Measurements from ENCODE around the gene ZNF575.

DNA sequence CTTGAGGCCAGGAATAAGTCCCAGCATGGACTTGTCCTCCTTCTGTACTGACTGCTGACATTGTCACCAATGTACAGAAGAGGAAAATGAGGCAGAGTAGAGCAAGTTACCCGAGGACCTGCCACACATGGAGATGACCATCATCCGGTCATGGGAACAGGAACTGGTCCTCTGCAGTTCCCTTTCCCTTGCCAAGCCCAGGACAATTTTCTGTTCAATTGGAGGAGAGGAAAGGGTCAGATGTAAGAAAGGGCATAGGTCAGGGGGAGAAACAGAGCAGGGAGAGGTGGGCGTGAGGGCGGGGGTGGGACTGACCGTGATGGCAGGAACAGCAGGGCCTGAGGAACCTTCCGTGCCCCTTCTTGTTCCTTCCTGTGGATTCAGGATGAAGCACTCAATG lies 47.0 kb upstream of the ZNF575 start:
- TF ChIP-seq, protein P1, sequence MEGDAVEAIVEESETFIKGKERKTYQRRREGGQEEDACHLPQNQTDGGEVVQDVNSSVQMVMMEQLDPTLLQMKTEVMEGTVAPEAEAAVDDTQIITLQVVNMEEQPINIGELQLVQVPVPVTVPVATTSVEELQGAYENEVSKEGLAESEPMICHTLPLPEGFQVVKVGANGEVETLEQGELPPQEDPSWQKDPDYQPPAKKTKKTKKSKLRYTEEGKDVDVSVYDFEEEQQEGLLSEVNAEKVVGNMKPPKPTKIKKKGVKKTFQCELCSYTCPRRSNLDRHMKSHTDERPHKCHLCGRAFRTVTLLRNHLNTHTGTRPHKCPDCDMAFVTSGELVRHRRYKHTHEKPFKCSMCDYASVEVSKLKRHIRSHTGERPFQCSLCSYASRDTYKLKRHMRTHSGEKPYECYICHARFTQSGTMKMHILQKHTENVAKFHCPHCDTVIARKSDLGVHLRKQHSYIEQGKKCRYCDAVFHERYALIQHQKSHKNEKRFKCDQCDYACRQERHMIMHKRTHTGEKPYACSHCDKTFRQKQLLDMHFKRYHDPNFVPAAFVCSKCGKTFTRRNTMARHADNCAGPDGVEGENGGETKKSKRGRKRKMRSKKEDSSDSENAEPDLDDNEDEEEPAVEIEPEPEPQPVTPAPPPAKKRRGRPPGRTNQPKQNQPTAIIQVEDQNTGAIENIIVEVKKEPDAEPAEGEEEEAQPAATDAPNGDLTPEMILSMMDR (IDR thresholded peaks at IDR 0.05; ENCODE audit: low read depth, low read length, missing input control), result no peak
- no peak for TF ChIP-seq GABPA (IDR thresholded peaks at IDR 0.05 in 1 of 2, conservative IDR thresholded peaks at IDR 0.05 in 1 of 2)
- no peak for TF ChIP-seq RAD21 (IDR thresholded peaks at IDR 0.05)
- TF ChIP-seq, protein P2, sequence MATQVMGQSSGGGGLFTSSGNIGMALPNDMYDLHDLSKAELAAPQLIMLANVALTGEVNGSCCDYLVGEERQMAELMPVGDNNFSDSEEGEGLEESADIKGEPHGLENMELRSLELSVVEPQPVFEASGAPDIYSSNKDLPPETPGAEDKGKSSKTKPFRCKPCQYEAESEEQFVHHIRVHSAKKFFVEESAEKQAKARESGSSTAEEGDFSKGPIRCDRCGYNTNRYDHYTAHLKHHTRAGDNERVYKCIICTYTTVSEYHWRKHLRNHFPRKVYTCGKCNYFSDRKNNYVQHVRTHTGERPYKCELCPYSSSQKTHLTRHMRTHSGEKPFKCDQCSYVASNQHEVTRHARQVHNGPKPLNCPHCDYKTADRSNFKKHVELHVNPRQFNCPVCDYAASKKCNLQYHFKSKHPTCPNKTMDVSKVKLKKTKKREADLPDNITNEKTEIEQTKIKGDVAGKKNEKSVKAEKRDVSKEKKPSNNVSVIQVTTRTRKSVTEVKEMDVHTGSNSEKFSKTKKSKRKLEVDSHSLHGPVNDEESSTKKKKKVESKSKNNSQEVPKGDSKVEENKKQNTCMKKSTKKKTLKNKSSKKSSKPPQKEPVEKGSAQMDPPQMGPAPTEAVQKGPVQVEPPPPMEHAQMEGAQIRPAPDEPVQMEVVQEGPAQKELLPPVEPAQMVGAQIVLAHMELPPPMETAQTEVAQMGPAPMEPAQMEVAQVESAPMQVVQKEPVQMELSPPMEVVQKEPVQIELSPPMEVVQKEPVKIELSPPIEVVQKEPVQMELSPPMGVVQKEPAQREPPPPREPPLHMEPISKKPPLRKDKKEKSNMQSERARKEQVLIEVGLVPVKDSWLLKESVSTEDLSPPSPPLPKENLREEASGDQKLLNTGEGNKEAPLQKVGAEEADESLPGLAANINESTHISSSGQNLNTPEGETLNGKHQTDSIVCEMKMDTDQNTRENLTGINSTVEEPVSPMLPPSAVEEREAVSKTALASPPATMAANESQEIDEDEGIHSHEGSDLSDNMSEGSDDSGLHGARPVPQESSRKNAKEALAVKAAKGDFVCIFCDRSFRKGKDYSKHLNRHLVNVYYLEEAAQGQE (IDR thresholded peaks at IDR 0.05), result no peak
- no peak for TF ChIP-seq TAF1 (conservative IDR thresholded peaks at IDR 0.05)
- no peak for TF ChIP-seq EGR1 (IDR thresholded peaks at IDR 0.05; ENCODE audit: low read depth in 2 of 2)
- no peak for TF ChIP-seq YY1 (IDR thresholded peaks at IDR 0.05)
- TF ChIP-seq SP1 (IDR thresholded peaks at IDR 0.05), result no peak
- TF ChIP-seq, protein P3, sequence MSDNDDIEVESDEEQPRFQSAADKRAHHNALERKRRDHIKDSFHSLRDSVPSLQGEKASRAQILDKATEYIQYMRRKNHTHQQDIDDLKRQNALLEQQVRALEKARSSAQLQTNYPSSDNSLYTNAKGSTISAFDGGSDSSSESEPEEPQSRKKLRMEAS (IDR thresholded peaks at IDR 0.05), result no peak
- TF ChIP-seq FOXA1 (IDR thresholded peaks at IDR 0.05), result no peak
